Lung (tissue), 12 donors: ENCODE results near the gene YARS1. TPM values are rescaled to one million over a fixed set of nuclear protein-coding genes. Genes with fewer than 3 reads are reported as not detected.

Source experiments
- ATAC-seq: fragments of 200-7000 bp; cut with Tn5 transposase; one replicate; pipeline ENCODE4 v1.9.1; 2020; ENCODE audit warnings: moderate number of reproducible peaks; ENCODE audit not compliant: insufficient read depth, low FRiP score
- DNase-seq, 3 donors: peaks; one replicate each; pipeline ENCODE4 v3.0.0-alpha.2; 2013 to 2017
- H3K27ac ChIP-seq, 2 donors: one replicate each; pipeline ENCODE4 v1.5.1; 2013; ENCODE audit warnings: mild to moderate bottlenecking in 2 of 2, moderate library complexity in 2 of 2, control low read depth in 1 of 2, inconsistent platforms in 1 of 2, low read depth in 1 of 2, low read length in 1 of 2
- H3K27me3 ChIP-seq, 3 donors: one replicate each; pipeline ENCODE4 v1.5.1; 2013; ENCODE audit warnings: low read length in 2 of 3; ENCODE audit not compliant: control insufficient read depth in 3 of 3, insufficient read depth in 3 of 3
- H3K36me3 ChIP-seq, 4 donors: one replicate each; pipeline ENCODE4 v1.5.1; 2013; ENCODE audit warnings: low read length in 4 of 4, mild to moderate bottlenecking in 1 of 4, moderate library complexity in 1 of 4; ENCODE audit not compliant: control insufficient read depth in 4 of 4, insufficient read depth in 4 of 4
- H3K4me1 ChIP-seq, 5 donors: one replicate each; pipeline ENCODE4 v1.5.1; 2013; ENCODE audit warnings: low read length in 5 of 5, mild to moderate bottlenecking in 2 of 5, moderate library complexity in 1 of 5; ENCODE audit not compliant: control insufficient read depth in 5 of 5, insufficient read depth in 5 of 5
- H3K4me3 ChIP-seq: one replicate; pipeline ENCODE4 v1.5.1; 2013; ENCODE audit warnings: mild to moderate bottlenecking, control low read depth, moderate library complexity
- H3K9ac ChIP-seq, 2 donors: one replicate each; pipeline ENCODE4 v1.5.1; 2013; ENCODE audit warnings: low read length in 2 of 2, control low read depth in 1 of 2; ENCODE audit not compliant: insufficient read depth in 1 of 2
- H3K9me3 ChIP-seq, 4 donors: one replicate each; pipeline ENCODE4 v1.5.1; 2013; ENCODE audit warnings: low read length in 3 of 4, mild to moderate bottlenecking in 1 of 4, moderate library complexity in 1 of 4; ENCODE audit not compliant: control insufficient read depth in 4 of 4, insufficient read depth in 3 of 4
- CTCF ChIP-seq: IDR thresholded peaks from 2 replicates; pipeline ENCODE4 v1.5.1; 2012; ENCODE audit warnings: mild to moderate bottlenecking; ENCODE audit errors: control extremely low read depth, extremely low read depth
- WGBS, 2 donors: extraction: QIAGEN DNeasy Blood & Tissue Kit; methylation state at CpG; one replicate each; pipeline ENCODE4 v1.1.7; 2013; 5-methylcytosine and 5-hydroxymethylcytosine counted together
- polyA plus RNA-seq, 2 donors: library from polyadenylated mRNA; stranded (reverse); fragments of 200-250 nt; gene quantifications; one replicate each; pipeline ENCODE4 v1.2.1, GENCODE V29; 2013
- total RNA-seq, 2 donors: library from RNA; depleted of rRNA in 1 of 2; stranded (reverse); fragments of >200 nt in 1 of 2; gene quantifications; one replicate each; pipeline ENCODE4 v1.2.1, GENCODE V29; 2014 to 2021
- donor health status: control.
- donor health status: control.
- donor health status: Bipolar disorder and iron deficiency.
- donor health status: healthy.
- donor health status: DM: yes; HTN: yes; CAD: no.

YARS1 gene
- total and polyA plus RNA-seq, 4 donors, result 61.2 to 151 (median 77.8) TPM

DNA sequence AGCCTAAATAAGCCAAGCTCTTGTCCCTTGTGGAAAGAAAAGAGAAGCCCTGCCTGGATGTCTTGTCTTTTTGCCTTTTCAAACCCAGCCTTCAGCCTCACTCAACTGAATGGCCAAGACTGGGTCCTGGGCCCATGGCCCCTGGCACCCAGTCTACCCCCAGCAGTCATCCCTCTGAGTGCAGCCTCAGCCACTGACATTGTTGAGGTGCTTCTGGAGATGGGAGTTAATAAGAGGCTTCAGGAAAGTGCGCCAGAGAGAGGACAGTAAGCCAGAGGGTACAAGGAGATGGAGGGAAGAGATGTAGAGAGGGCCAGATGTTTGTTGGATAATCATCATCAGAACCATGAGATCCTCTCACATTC, 46.7 kb upstream of the YARS1 start:
- no peak for ATAC-seq
- peaks cover 0 to 10% (median 0%) of the 10 kb centered on the region in 5 donors for H3K4me1 ChIP-seq
- H3K27me3 ChIP-seq, result no peaks in the 10 kb centered on the region
- peaks cover 0 to 11% (median 1%) of the 10 kb centered on the region in 4 donors for H3K36me3 ChIP-seq
- no peaks in the 10 kb centered on the region for H3K9me3 ChIP-seq
- no peak for TF ChIP-seq CTCF
- 91 to 100% methylated on average over 1 of the region's 1 CpG for WGBS, 2 donors
- no peak overlapping the region for H3K27ac ChIP-seq
- no peak for DNase-seq
- H3K4me3 ChIP-seq, result no peak overlapping the region
- no peak overlapping the region for H3K9ac ChIP-seq

- no peak overlapping the region for H3K9ac ChIP-seq
- no peaks in the 10 kb centered on the region for H3K9me3 ChIP-seq
- no peak overlapping the region for H3K27ac ChIP-seq
- peaks cover 0 to 10% (median 0%) of the 10 kb centered on the region in 5 donors for H3K4me1 ChIP-seq
- no peaks in the 10 kb centered on the region for H3K27me3 ChIP-seq
- ATAC-seq (no peak), DNase-seq (no peak)
- no peak for TF ChIP-seq CTCF
- WGBS, 2 donors, result 88 to 98% methylated on average over 4 of the region's 4 CpGs
- peaks cover 0 to 11% (median 1%) of the 10 kb centered on the region in 4 donors for H3K36me3 ChIP-seq
- H3K4me3 ChIP-seq, result no peak overlapping the region
These were observed 46.2 kb upstream of the YARS1 start for GRCh38 chr1:32863218-32863880.

GRCh38 chr1:32861904-32862695, 44.9 kb upstream of the YARS1 start:
- ATAC-seq (no peak), DNase-seq (no peak)
- 77 to 85% methylated on average over 3 of the region's 3 CpGs for WGBS, 2 donors
- Histone ChIP-seq H3K27ac (no peak overlapping the region), H3K27me3 (no peaks in the 10 kb centered on the region), H3K4me3 (no peak overlapping the region), H3K4me1 (peaks cover 0 to 10% (median 0%) of the 10 kb centered on the region in 5 donors), H3K9ac (no peak overlapping the region), H3K36me3 (peaks cover 0 to 9% (median 4%) of the 10 kb centered on the region in 4 donors), H3K9me3 (no peaks in the 10 kb centered on the region)
- no peak for TF ChIP-seq CTCF
